DLD1 (cell line): ENCODE measurements around the gene AKR1C4.
"Not testable (repeated sequence)": the region's sequence is repeated elsewhere in the genome, so short reads cannot be mapped to it uniquely, and the experiment has no call there.

Experiments used
- in situ Hi-C: cut with HindIII; loops from 2 replicates; pipeline ENCODE4 v1.10.0; 2017; ENCODE audit warnings: low sequenced_read_pairs

AKR1C4 gene

GRCh38 chr10:5199398-5199797 is 2.8 kb downstream of the AKR1C4 start:
- in situ Hi-C loops, result no loop called here

- in situ Hi-C loops, result no loop called here
These were observed 10.2 kb downstream of the AKR1C4 start for GRCh38 chr10:5206799-5207198.

GRCh38 chr10:5209776-5210175 is 13.1 kb downstream of the AKR1C4 start:
- in situ Hi-C loops, result not testable (repeated sequence)

DNA sequence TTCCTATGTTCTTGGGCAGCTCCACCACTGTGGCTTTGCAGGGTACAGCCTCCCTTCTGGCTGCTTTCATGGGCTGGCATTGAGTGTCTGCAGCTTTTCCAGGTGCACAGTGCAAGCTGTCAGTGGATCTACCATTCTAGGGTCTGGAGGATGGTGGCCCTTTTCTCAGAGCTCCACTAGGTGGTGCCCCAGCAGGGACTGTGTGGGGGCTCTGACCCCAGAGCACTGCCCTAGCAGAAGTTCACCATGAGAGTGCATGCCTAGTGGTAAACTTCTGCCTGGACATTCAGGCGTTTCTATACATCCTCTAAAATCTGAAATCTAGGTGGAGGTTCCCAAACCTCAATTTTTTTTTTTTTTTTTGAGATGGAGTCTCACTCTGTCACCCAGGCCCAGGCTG is 13.6 kb downstream of the AKR1C4 start:
- in situ Hi-C loops, result not testable (repeated sequence)

DNA sequence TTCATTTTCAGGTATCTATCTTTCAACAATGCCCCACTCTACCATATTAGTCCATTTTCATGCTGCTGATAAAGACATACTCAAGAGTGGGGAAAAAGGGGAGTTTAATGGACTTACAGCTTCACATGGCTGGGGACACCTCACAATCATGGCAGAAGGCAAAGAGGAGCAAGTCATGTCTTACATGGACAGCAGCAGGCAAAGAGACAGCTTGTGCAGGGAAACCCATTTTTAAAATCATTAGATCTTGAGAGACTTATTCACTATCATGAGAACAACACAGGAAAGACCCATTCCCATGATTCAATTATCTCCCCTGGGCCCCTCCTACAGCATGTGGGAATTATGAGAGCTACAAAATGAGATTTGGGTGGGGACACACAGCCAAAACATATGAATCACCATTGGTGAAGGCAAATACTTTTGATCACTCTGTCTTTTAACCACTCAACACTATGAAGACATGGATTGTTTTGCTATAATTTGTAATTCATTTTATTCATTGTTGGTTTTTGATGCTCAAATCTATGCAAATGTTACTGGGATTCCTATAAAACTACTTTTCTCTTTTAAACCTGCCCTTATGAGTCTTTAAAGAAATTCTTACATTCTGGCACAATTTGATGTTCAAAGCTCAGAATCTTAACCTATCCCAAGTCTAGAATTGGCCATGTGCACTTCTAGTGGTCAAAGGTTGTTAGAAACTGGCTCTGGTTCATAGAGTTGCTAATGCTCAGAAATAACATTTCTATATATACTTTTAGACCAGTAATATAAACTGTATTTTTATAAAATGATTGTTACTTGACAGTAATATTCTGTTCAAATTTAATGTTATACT is 15.3 kb downstream of the AKR1C4 start:
- in situ Hi-C loops, result no loop called here

- in situ Hi-C loops, result no loop called here
These were observed 20.2 kb downstream of the AKR1C4 start for GRCh38 chr10:5216801-5217200.

DNA sequence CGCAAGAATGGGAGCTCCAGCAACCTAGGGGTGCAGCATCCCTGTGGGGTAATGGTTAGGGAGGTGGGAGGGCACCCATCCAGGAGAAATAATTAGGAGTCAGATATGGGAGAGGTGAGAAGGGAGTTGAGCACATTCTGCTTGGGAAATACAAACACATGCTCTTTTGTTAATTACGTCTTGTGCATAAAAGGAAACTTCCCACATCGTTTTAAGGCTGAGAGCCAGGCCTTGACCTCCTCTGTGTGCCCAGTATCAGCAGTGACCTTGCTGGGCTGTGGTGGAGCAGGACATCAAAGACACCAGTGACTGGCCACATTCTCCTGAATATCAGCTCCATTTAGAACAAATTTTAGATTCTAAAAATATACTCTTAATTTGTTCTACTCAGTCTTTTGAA is 22.6 kb downstream of the AKR1C4 start:
- in situ Hi-C loops, result no loop called here

DNA sequence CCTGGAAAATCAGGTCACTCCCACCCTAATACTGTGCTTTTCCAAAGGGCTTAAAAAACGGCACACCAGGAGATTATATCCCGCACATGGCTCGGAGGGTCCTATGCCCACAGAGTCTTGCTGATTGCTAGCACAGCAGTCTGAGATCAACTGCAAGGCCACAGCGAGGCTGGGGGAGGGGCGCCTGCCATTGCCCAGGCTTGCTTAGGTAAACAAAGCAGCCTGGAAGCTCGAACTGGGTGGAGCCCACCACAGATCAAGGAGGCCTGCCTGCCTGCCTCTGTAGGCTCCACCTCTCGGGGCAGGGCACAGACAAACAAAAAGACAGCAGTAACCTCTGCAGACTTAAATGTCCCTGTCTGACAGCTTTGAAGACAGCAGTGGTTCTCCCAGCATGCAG is 26.3 kb downstream of the AKR1C4 start:
- in situ Hi-C loops, result not testable (repeated sequence)

DNA sequence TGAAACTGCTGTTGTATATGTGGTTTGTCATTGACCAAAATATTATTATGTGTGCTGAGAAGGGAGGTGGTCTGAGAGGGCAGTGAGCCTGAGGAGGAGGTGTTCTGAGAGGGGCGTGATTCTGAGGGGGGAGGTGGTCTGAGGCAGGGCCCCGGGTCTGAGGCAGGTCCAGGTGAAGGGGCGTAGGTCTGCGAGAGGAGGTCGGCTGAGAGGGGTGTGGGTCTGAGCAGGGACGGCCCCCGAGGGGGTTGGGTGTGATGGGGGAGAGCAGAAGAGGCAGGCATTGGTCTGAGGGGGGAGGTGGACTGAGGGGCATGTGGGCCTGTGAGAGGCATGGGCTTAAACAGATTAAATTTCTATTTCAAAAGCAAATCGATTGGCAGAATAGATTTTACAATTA is 32.4 kb downstream of the AKR1C4 start:
- in situ Hi-C loops, result no loop called here

GRCh38 chr10:5233324-5233723 is 36.7 kb downstream of the AKR1C4 start:
- in situ Hi-C loops, result no loop called here

GRCh38 chr10:5234106-5234860 is 37.6 kb downstream of the AKR1C4 start:
- in situ Hi-C loops, result no loop called here

DNA sequence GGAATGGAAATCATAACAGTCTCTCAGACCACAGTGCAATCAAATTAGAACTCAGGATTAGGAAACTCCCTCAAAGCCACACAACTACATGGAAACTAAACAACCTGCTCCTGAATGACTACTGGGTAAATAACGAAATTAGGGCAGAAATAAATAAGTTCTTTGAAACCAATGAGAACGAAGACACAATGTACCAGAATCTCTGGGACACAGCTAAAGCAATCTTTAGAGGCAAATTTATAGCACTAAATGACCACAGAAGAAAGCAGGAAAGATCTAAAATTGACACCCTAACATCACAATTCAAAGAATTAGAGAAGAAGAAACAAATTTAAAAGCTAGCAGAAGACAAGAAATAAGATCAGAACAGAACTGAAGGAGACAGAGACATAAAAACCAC is 40.9 kb downstream of the AKR1C4 start:
- in situ Hi-C loops, result not testable (repeated sequence)

- in situ Hi-C loops, result no loop called here
These were observed 45.9 kb downstream of the AKR1C4 start for GRCh38 chr10:5242585-5242984.

- in situ Hi-C loops, result no loop called here
These were observed 46.9 kb downstream of the AKR1C4 start for GRCh38 chr10:5243521-5243987.

DNA sequence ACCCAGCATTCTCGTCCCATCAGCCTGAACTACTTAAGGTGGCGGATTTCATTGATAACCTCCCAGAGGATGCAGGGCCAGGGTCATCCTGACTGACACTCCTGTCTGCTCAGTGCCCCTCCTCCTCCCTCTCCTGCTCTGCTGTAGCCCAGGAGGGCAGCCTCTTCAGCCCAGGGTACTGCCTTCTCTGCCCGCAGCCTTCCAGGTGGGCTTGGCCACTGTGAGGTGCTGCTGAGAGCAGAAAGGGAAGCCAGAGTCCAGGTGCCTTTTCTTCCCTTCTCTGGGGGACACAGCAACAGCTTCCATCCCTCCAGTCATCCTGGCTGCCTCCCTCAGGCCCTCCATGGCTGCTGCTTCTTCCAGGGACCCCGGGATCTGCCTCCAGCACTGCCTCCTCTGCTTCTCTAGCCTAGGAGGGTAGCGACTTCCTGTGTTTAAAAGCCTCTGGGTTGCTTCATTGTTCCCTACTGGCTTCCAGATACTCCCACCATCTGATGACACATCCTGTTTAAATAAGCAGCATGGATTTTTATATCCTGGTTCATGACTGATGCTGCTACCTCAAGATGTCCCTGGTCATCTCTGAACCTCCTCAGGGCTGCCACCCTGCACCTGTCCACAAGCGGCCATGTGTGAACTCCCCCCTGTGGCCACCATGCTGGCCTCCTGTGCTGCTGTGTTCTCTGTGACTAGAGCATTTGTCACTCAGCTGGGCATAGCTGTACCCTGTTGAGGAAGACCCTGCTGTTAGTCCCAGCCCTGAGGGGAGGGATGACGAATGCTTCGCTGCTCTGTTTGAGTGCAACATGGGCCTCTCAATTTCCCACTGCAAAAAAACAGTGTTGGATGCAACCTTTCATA is 55.8 kb downstream of the AKR1C4 start:
- in situ Hi-C loops, result no loop called here

GRCh38 chr10:5254488-5254887 is 57.9 kb downstream of the AKR1C4 start:
- in situ Hi-C loops, result no loop called here

DNA sequence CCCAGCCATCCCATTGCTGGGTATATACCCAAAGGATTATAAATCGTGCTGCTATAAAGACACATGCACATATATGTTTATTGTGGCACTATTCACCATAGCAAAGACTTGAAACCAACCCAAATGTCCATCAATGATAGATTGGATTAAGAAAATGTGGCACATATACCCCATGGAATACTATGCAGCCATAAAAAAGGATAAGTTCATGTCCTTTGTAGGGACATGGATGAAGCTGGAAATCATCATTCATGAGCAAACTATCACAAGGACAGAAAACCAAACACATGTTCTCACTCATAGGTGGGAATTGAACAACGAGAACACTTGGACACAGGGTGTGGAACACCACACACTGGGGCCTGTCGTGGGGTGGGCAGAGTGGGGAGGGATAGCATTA is 61.1 kb downstream of the AKR1C4 start:
- in situ Hi-C loops, result not testable (repeated sequence)

DNA sequence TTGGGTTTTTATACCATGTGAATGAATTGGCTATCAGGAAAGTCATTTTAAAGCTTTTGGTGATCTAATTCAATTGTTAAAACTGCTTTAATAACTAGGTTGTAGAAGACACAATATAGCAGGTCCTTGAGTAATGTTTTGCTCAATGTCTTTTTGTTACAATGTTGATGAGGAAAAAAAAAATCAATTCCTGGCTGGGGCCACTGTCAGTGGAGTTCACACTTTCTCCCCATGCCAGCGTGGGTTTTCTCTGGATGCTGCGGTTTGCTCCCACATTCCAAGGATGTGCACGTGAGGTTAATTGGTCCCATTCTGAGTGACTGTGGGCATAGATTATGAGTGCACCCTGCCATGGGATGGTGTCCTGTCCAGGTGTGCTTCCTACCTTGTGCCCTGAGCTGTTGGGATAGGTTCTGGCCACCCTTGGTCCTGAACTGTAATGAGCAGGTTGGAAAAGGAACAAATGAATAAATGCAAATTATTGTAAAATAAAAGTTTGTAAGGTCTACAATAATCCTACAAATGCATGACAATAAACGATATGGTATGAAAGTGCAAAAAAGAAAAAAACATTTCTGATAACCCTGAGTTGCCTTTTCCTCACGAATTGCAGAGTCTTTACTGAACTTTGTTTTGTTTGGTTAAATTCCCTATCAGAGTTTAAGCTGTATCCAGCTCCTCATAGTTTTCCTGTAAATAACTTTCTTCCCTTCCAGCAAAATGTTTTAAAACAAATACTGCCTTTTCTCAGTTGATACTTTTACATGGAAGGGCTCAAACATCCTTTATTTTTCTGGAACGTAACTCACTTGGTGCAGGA is 62.7 kb downstream of the AKR1C4 start:
- in situ Hi-C loops, result no loop called here

DNA sequence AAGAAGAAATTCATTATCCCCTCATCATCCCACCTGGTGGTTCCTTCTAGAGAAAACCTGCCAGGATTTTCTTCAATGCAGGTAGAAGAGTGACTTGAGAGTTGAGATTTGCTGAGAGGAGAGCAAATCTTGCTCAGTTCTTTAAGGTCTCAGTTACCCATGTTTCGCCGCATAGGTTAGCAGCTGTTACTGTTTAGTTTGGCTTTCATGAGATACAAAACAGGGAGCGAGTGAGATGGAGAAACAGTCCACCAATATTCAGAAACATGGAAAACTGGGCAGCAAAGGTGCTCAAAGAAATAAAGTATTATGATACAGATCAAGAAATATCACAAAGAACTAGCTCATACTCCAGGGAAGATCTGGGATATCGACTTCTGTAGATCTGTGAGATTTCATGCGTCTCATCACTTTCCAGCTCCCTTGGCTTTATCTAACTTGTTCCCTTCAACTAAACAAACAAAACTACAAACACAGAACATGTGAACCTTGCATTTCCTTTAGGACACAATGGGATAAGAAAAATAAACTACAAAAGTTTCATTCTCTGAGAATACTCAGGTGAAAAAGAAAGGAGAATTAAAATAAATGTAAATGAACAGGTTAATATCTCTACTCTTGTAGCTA is 63.4 kb downstream of the AKR1C4 start:
- in situ Hi-C loops, result no loop called here

DNA sequence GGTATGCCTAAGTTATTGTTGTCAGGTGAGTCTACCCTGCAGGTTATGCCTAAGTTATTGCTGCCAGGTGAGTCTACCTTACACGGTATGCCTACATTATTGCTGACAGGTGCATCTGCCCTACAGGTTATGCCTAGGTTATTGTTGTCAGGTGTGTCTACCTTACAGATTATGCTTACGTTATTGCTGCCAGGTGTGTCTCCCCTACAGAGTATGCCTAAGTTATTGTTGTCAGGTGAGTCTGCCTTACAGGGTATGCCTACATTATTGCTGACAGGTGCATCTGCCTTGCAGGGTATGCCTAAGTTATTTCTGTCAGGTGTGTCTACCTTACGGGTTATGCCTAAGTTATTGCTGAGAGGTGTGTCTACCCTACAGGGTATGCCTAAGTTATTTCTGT is 64.2 kb downstream of the AKR1C4 start:
- in situ Hi-C loops, result no loop called here
